Eye (tissue), 1 donor: ENCODE data around the gene RUVBL2.

ENCODE experiments used
- DNase-seq: peaks from one replicate; pipeline ENCODE4 v3.0.0-alpha.2; 2015

The RUVBL2 gene

DNA sequence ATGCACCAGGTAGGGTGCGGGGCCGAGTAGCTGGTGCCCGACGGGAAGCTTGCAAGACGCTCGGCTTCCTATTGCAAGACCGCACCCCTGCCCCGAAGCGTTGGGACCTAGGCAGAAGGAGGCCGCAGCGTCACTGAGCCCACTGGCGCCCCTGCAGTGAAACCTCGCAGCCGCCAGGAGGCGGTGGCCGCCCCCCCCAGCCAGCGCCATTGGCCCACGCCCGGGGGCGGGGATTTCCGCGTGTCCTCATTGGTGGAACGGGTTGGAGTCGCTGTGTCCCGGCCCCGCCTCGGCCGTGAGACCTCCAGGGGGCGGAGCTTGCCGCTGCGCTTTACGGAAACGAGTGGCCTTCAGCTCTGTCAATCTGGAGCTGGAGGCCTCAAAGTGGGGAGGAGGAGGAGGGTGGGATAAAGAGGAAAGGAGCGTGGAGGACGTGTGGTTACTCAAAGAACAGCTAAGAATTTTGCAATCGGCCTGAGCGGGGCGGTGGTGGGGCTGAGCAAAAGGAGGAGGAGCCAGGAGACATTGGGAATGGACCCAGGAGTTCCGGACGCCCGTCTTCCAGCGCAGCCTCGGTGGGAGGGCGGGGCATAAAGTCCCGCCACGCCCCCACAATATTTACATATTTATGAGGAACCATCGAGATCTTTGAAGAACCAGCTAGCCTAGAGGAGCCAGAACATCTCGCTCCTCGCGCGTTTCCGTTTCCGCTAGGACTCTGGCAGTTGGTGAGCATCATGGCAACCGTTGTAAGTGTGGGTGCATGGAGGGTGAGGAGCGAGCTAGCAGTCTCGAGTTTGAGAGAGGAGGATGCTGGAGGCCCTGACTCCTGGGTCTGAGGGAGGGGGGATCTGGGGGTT is at the start of gene RUVBL2, which contains the start of gene GYS1:
Gene RUVBL2, plus strand, starts transcription at position 713 of the 860 bp plus-strand sequence. Its CDS starts 25 bp downstream, at position 738.
Gene GYS1, minus strand, starts transcription at position 135 of the 860 bp plus-strand sequence. CDS start 197 bp downstream, outside the sequence.
- DNase-seq = peak; percentile 100

DNA sequence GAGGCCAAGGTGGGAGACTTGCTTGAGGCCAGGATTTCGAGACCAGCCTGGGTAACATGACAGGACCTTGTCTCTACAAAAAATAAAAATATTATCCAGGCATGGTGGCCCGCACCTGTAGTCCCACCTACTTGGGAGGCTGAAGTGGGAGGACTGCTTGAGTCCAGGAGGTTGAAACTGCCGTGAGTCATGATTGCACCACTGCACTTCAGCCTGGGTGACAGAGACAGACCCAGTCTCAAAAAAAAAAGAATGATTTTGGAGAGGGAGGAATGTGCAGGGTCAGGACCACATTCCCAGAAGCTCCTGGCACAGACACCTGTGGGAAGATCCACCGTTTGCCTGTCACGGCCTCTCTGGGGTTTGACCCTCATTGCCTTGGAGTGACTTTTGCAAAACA is 48.3 kb upstream of the RUVBL2 start:
- no peak for DNase-seq

DNA sequence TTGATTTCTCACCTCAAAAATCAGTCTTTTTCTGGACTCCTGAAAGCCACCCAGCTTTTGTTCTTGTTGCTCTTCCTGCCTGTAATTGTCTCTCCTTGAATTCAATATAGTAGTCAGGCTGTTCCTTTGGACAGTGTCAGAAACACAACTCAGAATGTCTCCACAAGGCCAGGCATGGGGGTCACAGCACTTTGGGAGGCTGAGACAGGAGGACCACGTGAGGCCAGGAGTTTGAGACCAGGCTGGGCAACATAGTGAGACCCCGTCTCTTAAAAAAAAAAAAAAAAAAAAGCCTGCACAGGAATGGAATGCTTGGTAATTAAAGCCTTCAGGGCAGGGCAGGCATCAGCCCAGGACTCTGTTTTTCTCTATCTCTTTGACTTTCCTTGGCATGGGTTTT is 47.9 kb upstream of the RUVBL2 start:
- DNase-seq = no peak

DNA sequence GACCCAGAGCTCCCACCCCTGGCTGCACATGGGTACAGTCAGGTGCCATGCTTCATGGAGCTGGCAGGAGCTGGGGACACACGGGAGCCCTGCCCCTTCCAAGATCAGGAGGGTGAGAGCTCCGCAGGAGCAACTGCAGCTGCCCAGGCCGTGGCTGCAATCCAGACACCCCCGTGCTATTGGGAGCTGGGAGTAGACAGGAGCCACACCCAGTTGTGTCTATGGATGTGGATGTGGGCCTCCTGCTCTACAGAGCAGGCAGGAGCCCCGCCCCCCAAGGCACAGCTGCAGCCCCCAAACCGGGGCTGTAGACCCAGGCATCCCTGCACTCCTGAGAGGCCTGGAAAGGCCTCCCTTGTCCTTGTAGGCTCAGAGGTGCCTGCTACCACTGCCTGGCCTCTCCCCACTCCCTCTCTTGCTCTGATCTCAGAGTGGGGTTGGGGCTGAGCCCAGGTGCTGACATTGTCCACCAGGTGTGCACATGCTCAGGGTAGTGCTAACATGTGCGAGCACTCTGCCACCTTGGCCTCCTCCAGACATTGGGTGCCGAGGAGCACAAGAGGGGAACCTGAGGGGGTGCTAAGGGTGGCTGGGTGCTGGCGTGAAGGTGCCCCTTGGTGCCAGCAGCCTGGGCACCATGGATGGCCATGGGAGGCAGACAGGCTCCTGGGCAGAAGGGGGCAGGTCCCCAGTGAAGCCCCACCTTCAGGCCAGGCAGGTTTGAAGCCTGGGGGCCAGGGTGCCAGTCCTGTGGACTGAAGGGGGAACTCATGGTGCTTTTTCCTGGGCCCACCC is 47.0 kb upstream of the RUVBL2 start:
- no peak for DNase-seq

DNA sequence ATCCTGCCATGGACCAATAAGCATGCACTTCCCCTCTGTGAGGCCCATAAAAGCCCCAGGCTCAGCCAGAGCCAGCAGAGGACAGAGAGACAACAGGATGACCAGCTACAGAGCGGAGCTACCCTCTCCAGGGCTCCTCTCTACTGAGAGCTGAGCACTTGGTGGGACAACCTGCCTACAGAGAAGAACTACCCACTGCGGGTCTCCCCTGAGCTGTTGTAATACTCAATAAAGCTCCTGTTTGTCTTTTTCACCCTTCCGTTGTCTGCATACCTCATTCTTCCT is 46.5 kb upstream of the RUVBL2 start:
- DNase-seq = no peak

DNA sequence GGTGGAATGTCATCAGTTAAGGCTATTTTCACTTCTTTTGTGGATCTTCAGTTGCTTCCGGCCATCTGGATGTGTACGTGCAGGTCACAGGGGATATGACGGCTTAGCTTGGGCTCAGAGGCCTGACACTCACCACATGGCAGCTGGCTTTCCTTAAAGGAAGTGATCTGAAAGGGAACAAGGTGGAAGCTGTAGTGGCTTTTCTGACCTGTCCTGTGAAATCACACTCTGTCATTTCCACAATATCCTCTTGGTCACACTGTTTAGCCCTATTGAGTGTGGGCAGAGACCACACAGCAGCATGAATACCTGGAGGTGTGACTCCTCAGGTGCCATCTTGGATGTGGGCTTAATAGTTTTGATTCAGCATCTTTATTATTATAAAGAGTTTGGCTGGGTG is 43.5 kb upstream of the RUVBL2 start:
- DNase-seq = no peak

DNA sequence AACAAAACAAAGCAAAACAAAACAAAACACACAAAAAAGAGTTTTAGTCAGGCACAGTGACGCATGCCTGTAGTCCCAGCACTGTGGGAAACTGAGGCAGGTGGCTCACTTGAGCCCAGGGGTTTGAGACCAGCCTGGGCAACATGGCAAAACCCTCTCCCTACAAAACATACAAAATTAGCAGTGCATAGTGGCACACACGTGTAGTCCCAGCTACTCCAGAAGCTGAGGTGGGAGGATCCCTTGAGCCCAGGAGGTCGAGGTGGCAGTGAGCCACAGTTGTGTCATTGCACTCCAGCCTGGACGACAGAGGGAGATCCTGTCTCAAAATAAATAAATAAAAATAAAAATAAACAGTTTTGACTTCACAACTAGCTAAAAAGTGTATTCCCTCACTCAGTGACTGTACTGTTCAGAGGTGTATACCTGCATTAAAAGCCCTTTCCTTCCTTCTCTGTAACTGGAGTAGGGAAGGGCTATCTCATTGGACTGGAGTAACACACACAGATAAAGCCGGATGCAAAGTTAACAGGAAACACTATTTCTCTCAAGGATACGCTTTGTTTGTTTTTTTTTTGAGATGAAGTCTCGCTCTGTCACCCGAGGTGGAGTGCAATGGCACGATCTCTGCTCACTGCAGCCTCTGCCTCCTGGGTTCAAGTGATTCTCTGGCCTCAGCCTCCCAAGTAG is 42.7 kb upstream of the RUVBL2 start:
- DNase-seq = no peak

DNA sequence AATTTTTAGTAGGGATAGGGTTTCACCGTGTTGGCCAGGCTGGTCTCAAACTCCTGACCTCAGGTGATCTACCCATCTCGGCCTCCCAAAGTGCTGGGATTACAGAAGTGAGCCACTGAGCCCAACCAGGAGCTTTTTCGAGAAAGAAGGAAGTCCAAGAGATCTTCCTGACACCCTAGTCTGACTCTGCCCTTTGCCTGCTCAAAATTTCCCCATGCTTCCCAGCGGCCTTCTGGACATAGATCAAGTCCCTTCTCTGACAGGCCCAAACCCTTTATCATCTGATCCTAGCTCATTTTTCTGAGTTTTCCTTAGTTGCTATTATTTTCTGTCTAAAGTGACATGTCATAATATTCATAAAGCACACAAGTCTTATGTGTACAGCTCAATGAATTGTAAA is 40.5 kb upstream of the RUVBL2 start:
- no peak for DNase-seq

DNA sequence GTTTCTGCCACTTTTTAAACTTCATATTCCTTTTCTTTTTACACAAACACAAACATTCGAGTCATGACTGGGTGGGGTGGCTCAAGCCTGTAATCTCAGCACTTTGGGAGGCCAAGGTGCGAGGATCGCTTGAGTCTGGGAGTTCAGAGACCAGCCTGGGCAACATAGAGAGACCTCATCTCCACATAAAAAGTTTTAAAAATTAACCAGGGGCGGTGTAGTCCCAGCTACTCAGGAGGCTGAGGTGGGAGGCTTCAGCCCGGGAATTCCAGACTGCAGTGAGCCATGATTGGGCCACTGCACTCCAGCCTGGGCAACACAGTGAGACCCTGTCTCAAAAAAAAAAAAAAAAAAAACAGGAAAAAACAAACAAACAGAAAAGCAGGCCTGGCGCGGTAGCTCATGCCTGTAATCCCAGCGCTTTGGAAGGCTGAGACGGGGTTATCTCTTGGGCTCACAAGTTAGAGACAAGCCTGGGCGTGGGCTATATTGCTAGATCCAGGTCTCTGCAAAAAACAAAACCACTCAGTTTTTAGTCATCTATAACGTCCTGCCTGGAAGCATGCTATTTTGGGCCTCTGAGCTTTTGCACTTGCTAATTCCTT is 39.6 kb upstream of the RUVBL2 start:
- no peak for DNase-seq

DNA sequence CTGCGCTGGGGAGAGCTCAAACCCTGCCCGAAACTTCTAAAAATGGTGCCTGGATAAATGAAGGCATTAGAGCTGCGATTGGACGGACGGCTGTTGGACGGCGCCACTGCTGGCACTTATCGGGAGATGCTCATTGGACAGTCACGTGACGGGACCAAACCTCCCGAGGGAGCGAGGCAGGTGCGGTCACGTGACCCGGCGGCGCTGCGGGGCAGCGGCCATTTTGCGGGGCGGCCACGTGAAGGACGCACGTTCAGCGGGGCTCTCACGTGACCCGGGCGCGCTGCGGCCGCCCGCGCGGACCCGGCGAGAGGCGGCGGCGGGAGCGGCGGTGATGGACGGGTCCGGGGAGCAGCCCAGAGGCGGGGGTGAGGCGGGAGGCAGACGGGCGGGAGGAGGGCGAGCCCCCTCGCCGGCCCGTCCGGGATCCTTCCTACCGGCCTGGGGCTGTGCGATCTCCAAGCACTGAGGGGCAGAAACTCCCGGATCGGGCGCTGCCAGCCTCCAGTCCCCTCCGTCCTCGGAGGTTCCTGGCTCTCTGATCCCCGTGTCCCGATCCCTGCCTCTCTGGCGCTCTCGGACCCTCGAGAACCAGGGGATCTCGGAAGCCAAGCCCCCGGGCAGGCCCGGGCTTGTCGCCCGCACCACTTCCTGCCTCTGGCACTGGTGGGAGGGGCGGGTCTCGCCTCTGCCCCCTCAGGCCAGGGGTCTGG is 38.9 kb upstream of the RUVBL2 start, which contains the start of gene BAX:
Gene BAX, plus strand, starts transcription at position 281 of the 713 bp plus-strand sequence. Its CDS starts 54 bp downstream, at position 335.
- DNase-seq = peak; percentile 98

DNA sequence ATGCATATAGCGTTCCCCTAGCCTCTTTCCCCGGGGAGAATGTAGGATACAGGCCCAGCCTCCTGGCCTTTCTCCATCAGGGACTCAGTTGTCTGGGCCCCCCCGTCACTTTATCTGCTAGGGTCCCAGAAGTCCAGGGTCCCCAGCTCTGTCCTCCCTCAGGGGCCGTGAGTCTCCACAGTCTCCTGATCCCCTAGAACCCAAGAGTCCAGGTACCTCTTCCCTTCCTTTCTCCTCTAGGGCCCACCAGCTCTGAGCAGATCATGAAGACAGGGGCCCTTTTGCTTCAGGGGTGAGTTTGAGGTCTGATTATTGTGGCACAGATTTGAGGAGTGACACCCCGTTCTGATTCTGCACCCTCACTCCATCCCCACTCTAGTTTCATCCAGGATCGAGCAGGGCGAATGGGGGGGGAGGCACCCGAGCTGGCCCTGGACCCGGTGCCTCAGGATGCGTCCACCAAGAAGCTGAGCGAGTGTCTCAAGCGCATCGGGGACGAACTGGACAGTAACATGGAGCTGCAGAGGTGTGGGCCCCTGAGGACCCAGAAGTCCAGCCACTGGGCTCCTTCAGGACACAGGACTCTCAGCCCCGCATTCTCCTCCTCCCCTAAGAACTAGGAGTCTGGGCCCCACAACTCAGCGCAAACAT is 38.3 kb upstream of the RUVBL2 start:
- no peak for DNase-seq

DNA sequence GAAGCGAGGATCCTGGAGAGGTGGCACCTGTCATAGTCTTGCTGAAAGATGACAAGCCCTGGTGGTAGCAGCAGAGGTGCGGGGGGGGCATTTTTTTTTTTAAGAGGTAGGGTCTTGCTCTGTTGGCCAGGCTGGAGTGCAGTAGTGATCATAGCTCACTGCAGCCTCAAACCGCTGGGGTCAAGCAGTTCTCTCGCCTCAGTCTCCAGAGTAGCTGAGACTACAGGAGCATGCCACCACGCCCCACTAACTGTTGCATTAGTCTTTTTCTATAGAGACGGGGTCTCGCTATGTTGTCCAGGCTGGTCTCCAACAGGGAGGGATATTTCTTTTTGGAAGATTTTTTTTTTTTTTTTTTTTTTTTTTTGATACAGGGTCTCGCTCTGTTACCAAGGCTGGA is 35.7 kb upstream of the RUVBL2 start:
- no peak for DNase-seq

DNA sequence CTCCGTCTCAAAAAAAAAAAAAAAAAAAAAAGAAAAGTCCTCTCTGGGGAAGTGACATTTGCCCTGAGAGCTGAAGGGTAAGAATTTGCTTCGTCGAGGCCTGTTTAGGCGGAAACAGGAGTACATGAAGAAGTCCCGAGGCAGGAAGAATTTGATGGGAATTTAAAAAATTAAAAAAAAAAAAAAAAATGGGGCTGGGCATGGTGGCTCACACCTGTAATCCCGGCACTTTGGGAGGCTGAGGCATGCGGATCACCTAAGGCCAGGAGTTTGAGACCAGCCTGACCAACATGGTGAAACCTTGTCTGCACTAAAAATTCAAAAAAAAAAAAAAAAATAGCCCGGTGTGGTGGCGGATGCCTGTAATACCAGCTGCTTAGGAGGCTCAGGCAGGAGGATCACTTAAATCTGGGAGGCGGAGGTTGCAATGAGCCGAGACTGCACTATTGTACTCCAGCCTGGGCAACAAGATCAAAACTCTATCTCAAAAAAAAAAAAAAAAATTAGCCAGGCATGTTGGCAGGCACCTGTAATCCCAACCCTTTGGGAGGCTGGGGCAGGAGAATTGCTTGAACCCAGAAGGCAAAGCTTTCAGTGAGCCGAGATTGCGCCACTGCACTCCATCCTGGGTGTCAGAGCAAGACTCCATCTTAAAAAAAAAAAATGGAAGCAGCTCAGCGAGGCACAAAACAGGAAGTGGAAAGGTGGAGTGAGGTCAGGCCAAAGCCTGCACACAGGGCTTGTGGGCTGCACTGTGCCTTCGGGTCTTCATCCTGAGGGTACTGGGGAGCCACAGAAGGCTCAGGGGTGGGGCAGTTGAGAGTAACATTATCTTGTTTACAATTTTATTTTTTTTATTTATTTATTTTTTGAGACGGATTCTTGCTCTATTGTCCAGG is 34.1 kb upstream of the RUVBL2 start:
- no peak for DNase-seq

DNA sequence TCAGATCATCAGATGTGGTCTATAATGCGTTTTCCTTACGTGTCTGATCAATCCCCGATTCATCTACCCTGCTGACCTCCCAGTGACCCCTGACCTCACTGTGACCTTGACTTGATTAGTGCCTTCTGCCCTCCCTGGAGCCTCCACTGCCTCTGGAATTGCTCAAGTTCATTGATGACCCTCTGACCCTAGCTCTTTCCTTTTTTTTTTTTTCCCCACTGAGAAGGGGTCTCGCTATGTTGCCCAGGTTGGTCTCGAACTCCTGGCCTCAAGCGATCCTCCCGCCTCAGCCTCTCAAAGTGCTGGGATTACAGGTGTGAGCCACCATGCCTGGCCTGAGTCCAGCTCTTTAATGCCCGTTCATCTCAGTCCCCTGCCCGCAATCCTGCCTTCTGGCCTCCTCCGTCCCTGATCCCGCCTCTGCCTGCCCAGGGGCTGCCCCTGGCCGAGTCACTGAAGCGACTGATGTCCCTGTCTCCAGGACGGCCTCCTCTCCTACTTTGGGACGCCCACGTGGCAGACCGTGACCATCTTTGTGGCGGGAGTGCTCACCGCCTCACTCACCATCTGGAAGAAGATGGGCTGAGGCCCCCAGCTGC is 32.5 kb upstream of the RUVBL2 start:
- no peak for DNase-seq

DNA sequence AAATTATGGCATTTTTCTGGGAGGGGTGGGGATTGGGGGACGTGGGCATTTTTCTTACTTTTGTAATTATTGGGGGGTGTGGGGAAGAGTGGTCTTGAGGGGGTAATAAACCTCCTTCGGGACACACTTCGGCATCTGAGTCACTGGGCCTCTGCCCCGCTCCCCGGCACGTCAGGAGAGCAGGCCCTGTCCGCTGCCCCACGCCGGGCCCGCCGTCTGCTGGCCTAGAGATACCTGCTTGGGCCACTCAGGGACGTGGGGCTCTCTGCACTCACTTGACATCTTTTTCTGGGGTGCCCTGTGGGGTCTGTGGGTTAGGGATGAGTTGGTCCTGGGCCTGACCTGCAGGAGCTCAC is 32.0 kb upstream of the RUVBL2 start:
- DNase-seq = no peak

DNA sequence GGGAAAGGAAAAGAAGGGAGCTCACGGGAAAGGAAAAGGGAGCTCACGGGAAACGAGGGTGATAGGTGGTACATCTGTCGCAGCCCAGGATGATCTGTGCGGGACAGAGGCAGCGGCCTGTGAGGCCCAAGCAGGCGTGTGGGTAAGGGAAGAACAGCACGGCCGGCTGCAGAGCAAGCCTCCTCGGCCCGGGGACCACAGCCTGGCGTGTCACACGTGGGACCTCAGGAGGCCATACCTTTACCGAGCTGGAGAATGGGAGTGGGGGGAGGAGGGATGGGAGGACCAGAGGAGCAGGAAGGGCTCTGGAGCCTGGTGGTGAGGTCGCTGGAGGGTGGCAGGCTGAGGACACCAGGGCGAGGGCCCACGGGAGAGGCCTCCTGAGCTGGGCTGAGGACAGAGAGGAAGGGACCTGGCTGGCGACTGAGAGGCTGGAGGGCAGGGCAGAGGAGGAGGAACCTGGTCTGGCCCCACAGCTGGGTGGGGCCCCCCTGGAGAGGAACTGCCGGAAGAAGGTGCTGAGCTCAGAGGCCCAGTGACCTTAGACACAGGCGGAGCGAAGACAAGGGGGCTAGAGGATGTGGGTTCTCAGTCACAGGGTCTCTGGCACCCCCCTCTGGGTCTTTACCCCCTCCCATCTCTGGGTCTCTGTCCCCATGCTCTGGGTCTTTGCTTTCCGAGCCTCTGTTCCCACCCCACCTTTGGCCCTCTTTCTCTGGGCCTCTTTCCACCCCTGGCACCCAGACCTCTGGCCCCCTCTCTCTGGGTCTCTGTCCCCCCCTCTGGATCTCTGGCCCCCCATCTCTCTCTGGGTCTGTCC is 31.4 kb upstream of the RUVBL2 start:
- DNase-seq = no peak

DNA sequence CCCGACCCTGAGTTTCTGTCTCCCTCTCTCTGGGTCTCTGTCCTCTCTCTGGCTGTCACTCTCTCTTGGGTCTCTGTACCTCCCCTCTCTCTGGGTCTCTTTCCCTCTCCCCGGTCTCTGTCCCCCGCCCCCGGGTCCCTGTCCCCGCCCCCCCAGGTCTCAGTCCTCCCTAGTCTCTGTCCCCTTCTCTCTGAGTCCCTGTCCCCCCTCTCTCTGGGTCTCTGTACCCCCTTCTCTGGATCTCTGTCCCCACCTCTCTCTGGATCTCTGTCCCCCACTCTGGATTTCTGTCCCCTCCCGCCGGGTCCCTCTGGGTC is 30.9 kb upstream of the RUVBL2 start:
- no peak for DNase-seq

DNA sequence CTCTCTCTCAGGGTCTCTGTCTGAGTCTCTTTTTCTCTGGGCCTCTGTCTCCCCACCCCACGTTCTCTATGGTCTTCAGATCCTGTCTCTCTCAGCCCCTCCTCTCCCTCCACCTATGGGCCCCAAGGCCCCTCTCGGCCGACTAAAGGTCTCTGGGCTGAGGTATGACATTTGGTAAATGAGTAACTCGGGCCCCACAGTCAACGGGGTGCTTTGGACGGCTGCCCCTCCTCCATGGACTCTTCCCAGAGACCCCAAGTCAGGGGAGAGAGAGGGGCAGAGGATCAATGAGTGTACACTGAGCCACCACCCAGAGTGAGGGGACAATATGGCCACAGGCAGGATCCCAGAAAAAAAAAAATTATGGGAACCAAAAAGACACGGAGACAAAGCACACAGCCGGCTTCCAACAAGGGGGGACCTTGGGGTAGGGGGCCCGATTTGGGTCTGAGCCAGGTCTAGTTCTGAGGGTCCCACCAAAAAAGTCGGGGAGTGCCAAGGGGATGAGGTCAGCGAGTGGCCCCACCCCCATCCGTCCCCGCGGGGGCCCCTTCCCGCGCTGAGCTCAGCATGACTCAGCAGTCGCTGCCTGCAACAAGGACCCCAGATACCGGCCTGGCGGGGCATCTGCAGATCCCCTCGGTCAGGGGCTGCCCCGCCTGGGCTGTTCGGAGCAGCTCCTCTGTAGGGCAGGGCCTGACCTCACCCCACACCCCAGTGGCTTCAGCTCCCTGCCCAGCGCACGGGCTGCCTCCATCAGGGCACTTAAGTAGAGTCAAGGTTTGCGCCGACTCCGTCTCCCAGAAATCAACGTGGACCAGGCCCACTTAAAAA is 30.1 kb upstream of the RUVBL2 start:
- peak; percentile 75 for DNase-seq
